Stomach (tissue), 9 donors: Measurements from ENCODE around the gene FBXW8. TPM values are rescaled to one million over a fixed set of nuclear protein-coding genes. Genes with fewer than 3 reads are reported as not detected.
A peak's percentile ranks its signal among the peaks of the same experiment; 100 is the strongest.

Source experiments
- DNase-seq, 2 donors: peaks; one replicate each; pipeline versions ENCODE4 v3.0.0 to v3.0.0-alpha.2; 2013 to 2019
- H3K27ac ChIP-seq, 5 donors: fragments of 200-600 bp in 4 of 5; sonication (generic) in 4 of 5; one replicate each; pipeline ENCODE4 v1.5.1; 2013 to 2019; ENCODE audit warnings: mild to moderate bottlenecking in 1 of 5, moderate library complexity in 1 of 5
- H3K27me3 ChIP-seq, 3 donors: fragments of 200-600 bp; sonication (generic); one replicate each; pipeline ENCODE4 v1.5.1; 2017 to 2019; ENCODE audit warnings: mixed run types in 1 of 3
- H3K36me3 ChIP-seq, 4 donors: fragments of 200-600 bp; sonication (generic); 1 replicate in 3 of 4; 2 replicates in 1 of 4; pipeline ENCODE4 v1.5.1; 2016 to 2019
- H3K4me1 ChIP-seq, 4 donors: fragments of 200-600 bp; sonication (generic); one replicate each; pipeline ENCODE4 v1.5.1; 2016 to 2019
- H3K4me3 ChIP-seq, 4 donors: fragments of 200-600 bp; sonication (generic) in 3 of 4; one replicate each; pipeline ENCODE4 v1.5.1; 2016 to 2019; ENCODE audit warnings: mild to moderate bottlenecking in 1 of 4
- H3K9me3 ChIP-seq, 4 donors: fragments of 200-600 bp; sonication (generic); one replicate each; pipeline ENCODE4 v1.5.1; 2016 to 2019
- CTCF ChIP-seq, 7 experiments: fragments of 450-650 bp in 4 of 7; fragments of 200-600 bp in 3 of 7; sonication (generic) in 3 of 7; IDR thresholded peaks; one replicate each; pipeline ENCODE4 v1.5.1; 2016 to 2019; ENCODE audit warnings: antibody characterized with exemption in 7 of 7, control low read depth in 2 of 7, mild to moderate bottlenecking in 1 of 7
- EP300 ChIP-seq: sonication (generic); formaldehyde crosslinking; IDR thresholded peaks from one replicate; pipeline ENCODE4 v1.6.1; 2017; ENCODE audit warnings: antibody characterized with exemption
- POLR2A ChIP-seq, 4 donors: fragments of 450-650 bp; IDR thresholded peaks; one replicate each; pipeline ENCODE4 v1.6.1; 2016; ENCODE audit warnings: antibody characterized with exemption in 4 of 4, control low read depth in 2 of 4, mild to moderate bottlenecking in 1 of 4, moderate library complexity in 1 of 4
- POLR2AphosphoS5 ChIP-seq, 3 donors: sonication (generic); formaldehyde crosslinking; IDR thresholded peaks; one replicate each; pipeline ENCODE4 v1.6.1; 2016; ENCODE audit warnings: antibody characterized with exemption in 3 of 3
- WGBS, 5 donors: extraction: QIAGEN DNeasy Blood & Tissue Kit in 3 of 5; methylation state at CpG; one replicate each; pipeline versions ENCODE4 v1.1.5 to v1.1.7; 2013 to 2018; 5-methylcytosine and 5-hydroxymethylcytosine counted together
- intact Hi-C: fragments of 100-400 bp; cut with DNase I; formaldehyde crosslinking; loops from one replicate; pipeline ENCODE4 v1.15.1; 2023; ENCODE audit warnings: low total_unique reads
- polyA plus RNA-seq, 3 donors: library from polyadenylated mRNA; stranded (reverse); fragments of 200-250 nt; gene quantifications; one replicate each; pipeline ENCODE4 v1.2.3, GENCODE V29; 2013
- total RNA-seq, 5 donors: library from RNA; depleted of rRNA; stranded (reverse); fragments of >200 nt; gene quantifications; one replicate each; pipeline versions ENCODE4 v1.1.0 to v1.2.3, GENCODE V29; 2014 to 2016
- donor health status: healthy with polysubstance abuse.
- donor health status: Bipolar disorder and iron deficiency.
- donor health status: healthy.

Gene FBXW8
- total and polyA plus RNA-seq, 8 donors: 3.2 to 28.7 (median 6.7) TPM

- intact Hi-C loops: no loop called here
- H3K36me3 ChIP-seq: peaks cover 0 to 43% (median 14%) of the 10 kb centered on the region in 4 donors
- H3K27me3 ChIP-seq: no peaks in the 10 kb centered on the region
- no peak overlapping the region for H3K4me3 ChIP-seq
- peak overlapping the region in 1 of 5 donors; percentile 8 for H3K27ac ChIP-seq
- WGBS, 5 donors: 68 to 77% (median 74%) methylated on average over 5 of the region's 5 CpGs
- TF ChIP-seq CTCF (IDR thresholded peaks at IDR 0.05) (no peak), POLR2AphosphoS5 (IDR thresholded peaks at IDR 0.05) (no peak), EP300 (no peak), POLR2A (IDR thresholded peaks at IDR 0.05) (no peak)
- no peak for DNase-seq
- H3K4me1 ChIP-seq: peaks cover 0 to 28% (median 15%) of the 10 kb centered on the region in 4 donors
- no peaks in the 10 kb centered on the region for H3K9me3 ChIP-seq
These were observed 162.9 kb downstream of the FBXW8 start for GRCh38 chr12:117073611-117074010.

- intact Hi-C loops: no loop called here
- peak in 1 of 2 donors; percentile 47 for DNase-seq
- peaks cover 0 to 32% (median 13%) of the 10 kb centered on the region in 4 donors for H3K36me3 ChIP-seq
- peaks cover 0 to 14% (median 3%) of the 10 kb centered on the region in 4 donors for H3K4me1 ChIP-seq
- H3K27ac ChIP-seq: no peak overlapping the region
- 80 to 87% (median 81%) methylated on average over 24 of the region's 24 CpGs for WGBS, 5 donors
- no peak for TF ChIP-seq POLR2AphosphoS5 (IDR thresholded peaks at IDR 0.05)
- no peak for TF ChIP-seq EP300
- TF ChIP-seq CTCF (IDR thresholded peaks at IDR 0.05): no peak
- no peak for TF ChIP-seq POLR2A (IDR thresholded peaks at IDR 0.05)
- H3K9me3 ChIP-seq: no peaks in the 10 kb centered on the region
- no peak overlapping the region for H3K4me3 ChIP-seq
- H3K27me3 ChIP-seq: no peaks in the 10 kb centered on the region
These were observed 165.9 kb downstream of the FBXW8 start for GRCh38 chr12:117076410-117077372.

GRCh38 chr12:117079487-117079886 lies 168.7 kb downstream of the FBXW8 start:
- TF ChIP-seq CTCF (IDR thresholded peaks at IDR 0.05): no peak
- no peak for TF ChIP-seq EP300
- TF ChIP-seq POLR2A (IDR thresholded peaks at IDR 0.05): no peak
- no peak for TF ChIP-seq POLR2AphosphoS5 (IDR thresholded peaks at IDR 0.05)

GRCh38 chr12:117080661-117081144 lies 170.0 kb downstream of the FBXW8 start:
- peak overlapping the region in 1 of 5 donors; percentile 50 for H3K27ac ChIP-seq

More at GRCh38 chr12:117079487-117079886, 168.7 kb downstream of the FBXW8 start:
- intact Hi-C loops: no loop called here
- Histone ChIP-seq H3K27ac (no peak overlapping the region), H3K27me3 (no peaks in the 10 kb centered on the region), H3K36me3 (peaks cover 0 to 7% (median 2%) of the 10 kb centered on the region in 4 donors), H3K4me3 (no peak overlapping the region), H3K9me3 (no peaks in the 10 kb centered on the region), H3K4me1 (peaks cover 5 to 14% (median 9%) of the 10 kb centered on the region in 4 donors)
- WGBS, 5 donors: 93 to 98% (median 96%) methylated on average over 4 of the region's 4 CpGs
- DNase-seq: no peak

More at GRCh38 chr12:117080661-117081144, 170.0 kb downstream of the FBXW8 start:
- Histone ChIP-seq H3K4me3 (no peak overlapping the region), H3K4me1 (peaks cover 5 to 22% (median 13%) of the 10 kb centered on the region in 4 donors), H3K36me3 (no peaks in the 10 kb centered on the region), H3K9me3 (no peaks in the 10 kb centered on the region), H3K27me3 (no peaks in the 10 kb centered on the region)
- no peak for TF ChIP-seq CTCF (IDR thresholded peaks at IDR 0.05)
- TF ChIP-seq EP300: no peak
- no peak for TF ChIP-seq POLR2AphosphoS5 (IDR thresholded peaks at IDR 0.05)
- no peak for TF ChIP-seq POLR2A (IDR thresholded peaks at IDR 0.05)
- 43 to 55% (median 50%) methylated on average over 6 of the region's 6 CpGs for WGBS, 5 donors
- intact Hi-C loops: no loop called here
- DNase-seq: no peak

Other genes starting within 250 kb of the FBXW8 start
- 100 to 1,000 TPM in 1 of 5 donors, 10 to 100 TPM in 3, 1 to 10 TPM in 1; 1.2 to 124 (median 71.9) TPM for gene SPRING1, start 172.9 kb upstream of the FBXW8 start, total RNA-seq
- 10 to 100 TPM; 11.6 to 27.0 (median 19.9) TPM for gene SPRING1, start 172.9 kb upstream of the FBXW8 start, polyA plus RNA-seq
- 10 to 100 TPM in 1 of 5 donors, 1 to 10 TPM in 2, under 1 TPM in 1, not detected in 1; 0.43 to 12.7 (median 3.4) TPM for gene RNFT2, start 172.6 kb upstream of the FBXW8 start, total RNA-seq
- 1 to 10 TPM in 1 of 3 donors, under 1 TPM in 1, not detected in 1; 0.44 to 1.0 TPM for gene RNFT2, start 172.6 kb upstream of the FBXW8 start, polyA plus RNA-seq
- under 1 TPM in 1 of 5 donors, not detected in 4; 0.18 TPM for gene HRK, start 29.5 kb upstream of the FBXW8 start, total RNA-seq
- under 1 TPM in 2 of 3 donors, not detected in 1; 0.06 to 0.25 TPM for gene HRK, start 29.5 kb upstream of the FBXW8 start, polyA plus RNA-seq
- 100 to 1,000 TPM in 2 of 5 donors, 10 to 100 TPM in 2, not detected in 1; 51.3 to 352 (median 103) TPM for gene TESC, start 188.5 kb downstream of the FBXW8 start, total RNA-seq
- 100 to 1,000 TPM in 1 of 3 donors, 10 to 100 TPM in 2; 70.3 to 183 (median 87.5) TPM for gene TESC, start 188.5 kb downstream of the FBXW8 start, polyA plus RNA-seq